Measurements from ENCODE around the gene TRAF7. TPM values are rescaled to one million over a fixed set of nuclear protein-coding genes. Genes with fewer than 3 reads are reported as not detected.
"Not testable (repeated sequence)": the region's sequence is repeated elsewhere in the genome, so short reads cannot be mapped to it uniquely, and the experiment has no call there.

TRAF7 gene
- total RNA-seq, 2 experiments from 2014 or later = 70.7 to 93.7 TPM

- not testable (repeated sequence) for H3K4me1 Mint-ChIP-seq; H3K27me3 Mint-ChIP-seq; H3K9me3 Mint-ChIP-seq (ENCODE audit: low read depth); H3K36me3 Mint-ChIP-seq (ENCODE audit: low read depth)
- peak within 1 kb of the TSS; percentile 82 for H3K4me3 Mint-ChIP-seq
- peak within 1 kb of the TSS; percentile 88 for H3K27ac Mint-ChIP-seq
- DNase-seq = peak; percentile 99
- peak; percentile 63 for ATAC-seq
- ChIA-PET POLR2A (interaction anchor here (0.6 to 0.8 kb wide), 3 partner anchors 17 to 171 kb away, joined by 3 to 9 read pairs (median 4); partner anchors contain the start of genes RPS2 and TRAF7), CTCF (interaction anchor here (0.6 to 1.0 kb wide), 4 partner anchors 89 to 361 kb away, joined by 3 to 4 read pairs (median 4); partner anchors contain the start of genes NTHL1 and TSC2)
- intact Hi-C loops (cut with DNase I, micrococcal nuclease) = loop anchor here in 1 of 2 experiments (1.0 to 5.0 kb wide), 5 partner anchors 19 to 194 kb away; partner anchors contain the start of genes MSRB1 and TRAF7
Observed at GRCh38 chr16:2135770-2136490, 19.7 kb upstream of the TRAF7 start, which contains the start of gene PKD1. Gene PKD1 (minus strand): TSS chr16:2135898. CDS start chr16:2135689, 209 bp downstream.

- ChIA-PET CTCF (interaction anchor here (1.0 kb wide), 2 partner anchors 12 to 139 kb away, joined by 3 to 4 read pairs; partner anchors contain the start of gene TRAF7), POLR2A (interaction anchor here (1.0 kb wide), 1 partner anchor 11 kb away, joined by 3 read pairs; no protein-coding TSS in a partner anchor)
- Mint-ChIP-seq H3K27me3 (no peaks in the 10 kb centered on the region), H3K36me3 (ENCODE audit: low read depth) (no peaks in the 10 kb centered on the region), H3K4me3 (no peak overlapping the region), H3K4me1 (peaks cover 2% of the 10 kb centered on the region), H3K9me3 (ENCODE audit: low read depth) (no peaks in the 10 kb centered on the region), H3K27ac (no peak overlapping the region)
- DNase-seq = peak; percentile 32
- intact Hi-C loops (cut with DNase I, micrococcal nuclease) = loop anchor here (5.0 to 10.0 kb wide), 3 partner anchors 136 to 281 kb away; partner anchors contain the start of gene ZNF598 (in 1 of the 2)
- ATAC-seq = peak; percentile 33
Observed at GRCh38 chr16:2142942-2143877, 12.4 kb upstream of the TRAF7 start.

- DNase-seq = no peak
- CTCF ChIA-PET = interaction anchor here (1.0 kb wide), 1 partner anchor 140 kb away, joined by 3 read pairs; no protein-coding TSS in a partner anchor
- Mint-ChIP-seq H3K4me1 (peaks cover 2% of the 10 kb centered on the region), H3K36me3 (ENCODE audit: low read depth) (no peaks in the 10 kb centered on the region), H3K27ac (no peak overlapping the region), H3K27me3 (no peaks in the 10 kb centered on the region), H3K9me3 (ENCODE audit: low read depth) (no peaks in the 10 kb centered on the region), H3K4me3 (no peak overlapping the region)
- intact Hi-C loops (cut with DNase I, micrococcal nuclease) = loop anchor here (5.0 to 10.0 kb wide), 3 partner anchors 137 to 282 kb away; partner anchors contain the start of gene ZNF598 (in 1 of the 2)
- POLR2A ChIA-PET = interaction anchor here (1.0 kb wide), 1 partner anchor 10 kb away, joined by 3 read pairs; no protein-coding TSS in a partner anchor
- ATAC-seq = no peak
Observed at GRCh38 chr16:2143878-2144485, 11.6 kb upstream of the TRAF7 start.

- ChIA-PET CTCF (interaction anchor here (0.5 to 1.7 kb wide), 6 partner anchors 8 to 473 kb away, joined by 3 to 9 read pairs (median 4); partner anchors contain the start of gene TRAF7), POLR2A (interaction anchor here (0.6 to 2.6 kb wide), 3 partner anchors 9 to 135 kb away, joined by 3 to 19 read pairs (median 5); partner anchors contain the start of gene TRAF7)
- intact Hi-C loops (cut with DNase I, micrococcal nuclease) = loop anchor here in 1 of 2 experiments (10.0 kb wide), 1 partner anchor 281 kb away; no protein-coding TSS in a partner anchor
- H3K4me3 Mint-ChIP-seq = no peak overlapping the region
- ATAC-seq = no peak
- H3K27me3 Mint-ChIP-seq = no peaks in the 10 kb centered on the region
- DNase-seq = no peak
- no peaks in the 10 kb centered on the region for H3K9me3 Mint-ChIP-seq (ENCODE audit: low read depth)
- no peak overlapping the region for H3K27ac Mint-ChIP-seq
- H3K4me1 Mint-ChIP-seq = peaks cover 7% of the 10 kb centered on the region
- H3K36me3 Mint-ChIP-seq (ENCODE audit: low read depth) = no peaks in the 10 kb centered on the region
Observed at GRCh38 chr16:2145843-2146242, 9.7 kb upstream of the TRAF7 start.

GRCh38 chr16:2147378-2147777 is 8.2 kb upstream of the TRAF7 start:
- H3K4me1 Mint-ChIP-seq = peaks cover 15% of the 10 kb centered on the region
- CTCF ChIA-PET = interaction anchor here (0.6 to 1.7 kb wide), 5 partner anchors 8 to 442 kb away, joined by 3 to 9 read pairs (median 6); partner anchors contain the start of genes MAPK8IP3 and TRAF7
- ATAC-seq = no peak
- peaks cover 14% of the 10 kb centered on the region for H3K36me3 Mint-ChIP-seq (ENCODE audit: low read depth)
- no peak for DNase-seq
- intact Hi-C loops (cut with DNase I, micrococcal nuclease) = loop anchor here in 1 of 2 experiments (10.0 kb wide), 1 partner anchor 283 kb away; no protein-coding TSS in a partner anchor
- H3K4me3 Mint-ChIP-seq = no peak overlapping the region
- no peak overlapping the region for H3K27ac Mint-ChIP-seq
- H3K27me3 Mint-ChIP-seq = no peaks in the 10 kb centered on the region
- POLR2A ChIA-PET = interaction anchor here (2.6 kb wide), 1 partner anchor 8 kb away, joined by 19 read pairs; the partner anchor contains the start of gene TRAF7
- no peaks in the 10 kb centered on the region for H3K9me3 Mint-ChIP-seq (ENCODE audit: low read depth)

- ATAC-seq (peak; percentile 31), DNase-seq (peak; percentile 64)
- H3K36me3 Mint-ChIP-seq (ENCODE audit: low read depth) = peaks cover 22% of the 10 kb centered on the region
- H3K4me3 Mint-ChIP-seq = peak within 1 kb of the TSS; percentile 38
- ChIA-PET POLR2A (no interaction called here), CTCF (interaction anchor here (0.6 to 0.9 kb wide), 3 partner anchors 107 to 442 kb away, joined by 3 to 6 read pairs (median 3); partner anchors contain the start of gene MAPK8IP3)
- intact Hi-C loops (cut with DNase I, micrococcal nuclease) = loop anchor here in 1 of 2 experiments (10.0 kb wide), 1 partner anchor 283 kb away; no protein-coding TSS in a partner anchor
- H3K4me1 Mint-ChIP-seq = peaks cover 15% of the 10 kb centered on the region
- no peaks in the 10 kb centered on the region for H3K9me3 Mint-ChIP-seq (ENCODE audit: low read depth)
- no peak within 1 kb of the TSS for H3K27ac Mint-ChIP-seq
- H3K27me3 Mint-ChIP-seq = no peaks in the 10 kb centered on the region
Observed at GRCh38 chr16:2147981-2148671, 7.5 kb upstream of the TRAF7 start, which contains the start of gene RAB26. Gene RAB26 (plus strand): TSS chr16:2148625. CDS start chr16:2148784, 159 bp downstream.

- Mint-ChIP-seq H3K36me3 (ENCODE audit: low read depth) (peaks cover 30% of the 10 kb centered on the region), H3K27me3 (no peaks in the 10 kb centered on the region), H3K27ac (no peak overlapping the region), H3K4me1 (peaks cover 15% of the 10 kb centered on the region), H3K9me3 (ENCODE audit: low read depth) (no peaks in the 10 kb centered on the region), H3K4me3 (peak overlapping the region; percentile 38)
- CTCF ChIA-PET = interaction anchor here (0.6 kb wide), 1 partner anchor 204 kb away, joined by 3 read pairs; no protein-coding TSS in a partner anchor
- DNase-seq = peak; percentile 61
- intact Hi-C loops (cut with DNase I, micrococcal nuclease) = loop anchor here in 1 of 2 experiments (10.0 kb wide), 1 partner anchor 284 kb away; no protein-coding TSS in a partner anchor
- peak; percentile 20 for ATAC-seq
- POLR2A ChIA-PET = no interaction called here
Observed at GRCh38 chr16:2148714-2149629, 6.6 kb upstream of the TRAF7 start.

- H3K36me3 Mint-ChIP-seq (ENCODE audit: low read depth) = peaks cover 39% of the 10 kb centered on the region
- no peaks in the 10 kb centered on the region for H3K9me3 Mint-ChIP-seq (ENCODE audit: low read depth)
- CTCF ChIA-PET = interaction anchor here (0.6 kb wide), 1 partner anchor 205 kb away, joined by 3 read pairs; no protein-coding TSS in a partner anchor
- no peaks in the 10 kb centered on the region for H3K27me3 Mint-ChIP-seq
- no peak overlapping the region for H3K27ac Mint-ChIP-seq
- peaks cover 15% of the 10 kb centered on the region for H3K4me1 Mint-ChIP-seq
- H3K4me3 Mint-ChIP-seq = peak overlapping the region; percentile 15
- ATAC-seq = no peak
- peak; percentile 23 for DNase-seq
- POLR2A ChIA-PET = no interaction called here
- intact Hi-C loops (cut with DNase I, micrococcal nuclease) = loop anchor here in 1 of 2 experiments (5.0 to 10.0 kb wide), 2 partner anchors 102 to 285 kb away; partner anchors contain the start of gene ECI1
Observed at GRCh38 chr16:2149630-2150417, 5.8 kb upstream of the TRAF7 start.
